ENCODE data around the gene XRN1.

XRN1 gene

GRCh38 chr3:142434503-142434902 lies 13.3 kb downstream of the XRN1 start:
- no peak overlapping the region for H3K4me3 ChIP-seq (ENCODE audit: low read length)
- H3K27ac ChIP-seq (ENCODE audit: low read depth, low read length), result no peak overlapping the region
- TF ChIP-seq EZH2phosphoT487 (IDR thresholded peaks at IDR 0.05; ENCODE audit: borderline replicate concordance, low read length), result no peak
- TF ChIP-seq CTCF (IDR thresholded peaks at IDR 0.05; ENCODE audit: low read depth, low read length, poor library complexity, severe bottlenecking), result no peak
- H3K9me2 ChIP-seq (replicated peaks; ENCODE audit: control insufficient read depth, low read length), result no peaks in the 10 kb centered on the region
- no peaks in the 10 kb centered on the region for H3K4me1 ChIP-seq (ENCODE audit: control insufficient read depth, low read length)
- peaks cover 34% of the 10 kb centered on the region for H3K79me2 ChIP-seq (ENCODE audit: control insufficient read depth, low read length)
- 0 out of 2 replicates have a peak, but pooled peaks cover 3% of the 10 kb centered on the region for H3F3A ChIP-seq (ENCODE audit: control insufficient read depth, insufficient read depth)
- H3K36me3 ChIP-seq (ENCODE audit: control insufficient read depth, low read length), result peaks cover 16% of the 10 kb centered on the region
- no peak overlapping the region for H3K4me2 ChIP-seq (ENCODE audit: low read length)
- no peaks in the 10 kb centered on the region for H3K27me3 ChIP-seq (ENCODE audit: control insufficient read depth, low read length)
- H4K20me1 ChIP-seq (ENCODE audit: control insufficient read depth, insufficient read depth, low read depth, low read length), result no peaks in the 10 kb centered on the region
- no peaks in the 10 kb centered on the region for H3K9me3 ChIP-seq (ENCODE audit: control insufficient read depth, insufficient read depth, low read length)

GRCh38 chr3:142433110-142433509 lies 14.7 kb downstream of the XRN1 start:
- TF ChIP-seq EZH2phosphoT487 (IDR thresholded peaks at IDR 0.05; ENCODE audit: borderline replicate concordance, low read length) (no peak), CTCF (IDR thresholded peaks at IDR 0.05; ENCODE audit: low read depth, low read length, poor library complexity, severe bottlenecking) (no peak)

GRCh38 chr3:142429582-142429981 lies 18.3 kb downstream of the XRN1 start:
- TF ChIP-seq CTCF (IDR thresholded peaks at IDR 0.05; ENCODE audit: low read depth, low read length, poor library complexity, severe bottlenecking) (no peak), EZH2phosphoT487 (IDR thresholded peaks at IDR 0.05; ENCODE audit: borderline replicate concordance, low read length) (no peak)
- peaks cover 2% of the 10 kb centered on the region for H3K79me2 ChIP-seq (ENCODE audit: control insufficient read depth, low read length)
- H3K9me3 ChIP-seq (ENCODE audit: control insufficient read depth, insufficient read depth, low read length), result no peaks in the 10 kb centered on the region
- no peaks in the 10 kb centered on the region for H4K20me1 ChIP-seq (ENCODE audit: control insufficient read depth, insufficient read depth, low read depth, low read length)
- H3K4me3 ChIP-seq (ENCODE audit: low read length), result no peak overlapping the region
- H3F3A ChIP-seq (ENCODE audit: control insufficient read depth, insufficient read depth), result 0 out of 2 replicates have a peak, but pooled peaks cover 3% of the 10 kb centered on the region
- H3K36me3 ChIP-seq (ENCODE audit: control insufficient read depth, low read length), result peaks cover 20% of the 10 kb centered on the region
- no peak overlapping the region for H3K27ac ChIP-seq (ENCODE audit: low read depth, low read length)
- H3K27me3 ChIP-seq (ENCODE audit: control insufficient read depth, low read length), result no peaks in the 10 kb centered on the region
- no peaks in the 10 kb centered on the region for H3K4me1 ChIP-seq (ENCODE audit: control insufficient read depth, low read length)
- H3K4me2 ChIP-seq (ENCODE audit: low read length), result no peak overlapping the region
- no peaks in the 10 kb centered on the region for H3K9me2 ChIP-seq (replicated peaks; ENCODE audit: control insufficient read depth, low read length)

More at GRCh38 chr3:142433110-142433509, 14.7 kb downstream of the XRN1 start:
- Histone ChIP-seq H3K9me2 (replicated peaks; ENCODE audit: control insufficient read depth, low read length) (no peaks in the 10 kb centered on the region), H3K36me3 (ENCODE audit: control insufficient read depth, low read length) (peaks cover 16% of the 10 kb centered on the region), H3K9me3 (ENCODE audit: control insufficient read depth, insufficient read depth, low read length) (no peaks in the 10 kb centered on the region), H4K20me1 (ENCODE audit: control insufficient read depth, insufficient read depth, low read depth, low read length) (no peaks in the 10 kb centered on the region), H3K4me1 (ENCODE audit: control insufficient read depth, low read length) (no peaks in the 10 kb centered on the region), H3K4me3 (ENCODE audit: low read length) (no peak overlapping the region), H3F3A (ENCODE audit: control insufficient read depth, insufficient read depth) (0 out of 2 replicates have a peak, but pooled peaks cover 3% of the 10 kb centered on the region), H3K27ac (ENCODE audit: low read depth, low read length) (no peak overlapping the region), H3K27me3 (ENCODE audit: control insufficient read depth, low read length) (no peaks in the 10 kb centered on the region), H3K4me2 (ENCODE audit: low read length) (no peak overlapping the region), H3K79me2 (ENCODE audit: control insufficient read depth, low read length) (peaks cover 30% of the 10 kb centered on the region)

All from DOHH2 (cell line).